Left colon (tissue), 2 donors: Measurements from ENCODE around the gene PFKFB3. TPM values are rescaled to one million over a fixed set of nuclear protein-coding genes. Genes with fewer than 3 reads are reported as not detected.
"Not testable (repeated sequence)": the region's sequence is repeated elsewhere in the genome, so short reads cannot be mapped to it uniquely, and the experiment has no call there.

ENCODE experiments used
- ATAC-seq: fragments of 200-7000 bp; cut with Tn5 transposase; one replicate; pipeline ENCODE4 v1.9.1; 2020; ENCODE audit warnings: mild to moderate bottlenecking, moderate library complexity
- DNase-seq, 2 donors: peaks; one replicate each; pipeline ENCODE4 v3.0.0-alpha.2; 2020
- intact Hi-C, 2 donors: fragments of 100-400 bp; cut with DNase I in 1 of 2; cut with micrococcal nuclease in 1 of 2; formaldehyde crosslinking; loops; one replicate each; pipeline versions ENCODE4 v1.11.2 to v1.14.0; 2022; cut with DNase I, micrococcal nuclease
- total RNA-seq, 2 donors: library from RNA; stranded (reverse); fragmentation: NEBNext Ultra II Directional; extraction: Animal tissue kit (Norgen Biotek cat#: 25700); gene quantifications; one replicate each; pipeline ENCODE4 v1.2.1, GENCODE V29; 2021
- donor health status: DM: no; HTN: no; CAD: no.
- donor health status: DM: yes; HTN: yes; CAD: no.

Gene PFKFB3
- total RNA-seq, 2 donors from 2014 or later = 19.1 to 20.2 TPM

- no peak for ATAC-seq
- intact Hi-C loops = no loop called here
These were observed 25.9 kb downstream of the PFKFB3 start for GRCh38 chr10:6228647-6229046.

DNA sequence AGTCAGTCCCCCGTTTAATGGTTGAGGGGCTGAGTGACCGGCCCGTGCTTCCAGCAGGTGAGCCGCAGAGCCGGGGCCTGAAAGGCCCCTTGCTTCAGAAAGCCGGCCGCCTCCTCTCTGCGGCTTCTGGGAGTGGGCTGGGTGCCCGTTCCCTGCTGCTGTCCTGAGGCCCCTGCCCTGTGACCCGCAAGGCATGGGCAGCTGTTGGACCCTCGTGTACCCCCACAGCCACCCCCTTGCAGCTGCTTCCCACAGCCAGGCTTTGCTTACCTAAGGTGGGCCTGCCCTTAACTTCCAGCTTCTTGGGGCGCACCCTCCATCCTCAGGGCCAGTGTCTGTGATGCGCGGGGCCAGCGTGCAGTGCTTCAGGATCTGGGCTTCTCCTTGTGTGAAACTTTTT is 26.6 kb downstream of the PFKFB3 start:
- ATAC-seq (no peak), DNase-seq (no peak)
- intact Hi-C loops = no loop called here

More at GRCh38 chr10:6228647-6229046, 25.9 kb downstream of the PFKFB3 start:
- DNase-seq = no peak

DNA sequence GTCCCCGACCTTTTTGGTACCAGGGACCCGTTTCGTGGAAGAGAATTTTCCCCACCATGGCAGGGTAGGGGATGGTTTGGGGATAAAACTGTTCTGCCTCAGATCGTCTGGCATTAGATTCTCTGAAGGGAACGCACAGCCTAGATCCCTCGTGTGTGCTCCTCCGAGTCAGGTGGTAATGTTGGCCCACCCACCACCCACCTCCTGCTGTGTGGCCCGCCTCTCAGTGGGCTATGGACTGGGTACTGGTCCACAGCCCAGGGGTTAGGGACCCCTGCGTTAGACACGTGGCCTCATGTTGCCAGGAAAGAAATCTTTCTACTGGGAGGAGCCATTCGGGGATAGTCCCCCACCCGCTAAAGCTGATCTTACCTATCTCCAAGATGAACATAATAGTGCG is 27.0 kb downstream of the PFKFB3 start:
- DNase-seq (no peak), ATAC-seq (no peak)
- intact Hi-C loops = no loop called here

DNA sequence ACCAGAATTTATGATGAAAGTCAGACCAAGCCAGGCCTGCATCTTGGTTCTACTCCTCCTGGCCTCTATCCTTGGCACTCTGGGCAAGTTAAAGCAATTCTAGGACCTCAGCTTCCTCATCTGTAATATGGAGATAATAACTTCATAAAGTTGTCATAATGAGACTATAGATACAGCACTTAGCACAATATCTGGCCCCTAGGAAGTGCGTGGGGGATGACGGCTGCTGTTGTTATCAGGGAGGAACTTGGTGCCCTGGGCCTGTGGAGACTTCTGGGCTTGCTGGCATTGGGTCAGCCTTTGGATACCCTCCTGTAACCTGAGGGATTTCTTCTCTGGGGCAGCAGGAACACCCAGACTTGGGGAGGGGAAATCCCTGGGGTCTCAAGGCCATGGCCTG is 27.6 kb downstream of the PFKFB3 start:
- no peak for ATAC-seq
- intact Hi-C loops = no loop called here

DNA sequence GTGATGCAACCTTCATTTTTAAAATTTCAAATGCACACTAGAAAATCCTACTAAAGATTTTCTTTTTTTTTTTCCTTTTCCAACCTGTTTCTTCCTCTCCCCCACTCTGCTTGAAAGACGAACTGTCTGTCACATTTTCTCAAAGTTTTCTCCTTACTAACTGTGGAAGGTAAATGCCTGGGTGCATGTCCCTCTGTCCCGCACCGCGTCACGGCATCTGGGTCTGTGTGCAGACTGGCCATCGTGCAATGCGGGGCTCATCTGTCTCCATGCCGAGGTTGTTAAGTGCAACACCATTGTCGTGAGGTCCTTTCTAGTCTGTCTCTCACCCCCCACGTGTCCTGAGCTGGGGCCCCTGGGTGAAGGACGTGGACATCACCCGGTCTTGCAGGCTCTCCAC is 28.4 kb downstream of the PFKFB3 start:
- intact Hi-C loops = no loop called here
- no peak for DNase-seq
- no peak for ATAC-seq

More for the DNA sequence above, 27.6 kb downstream of the PFKFB3 start:
- no peak for DNase-seq

GRCh38 chr10:6231730-6232129 is 29.0 kb downstream of the PFKFB3 start:
- no peak for ATAC-seq
- no peak for DNase-seq
- intact Hi-C loops = no loop called here

DNA sequence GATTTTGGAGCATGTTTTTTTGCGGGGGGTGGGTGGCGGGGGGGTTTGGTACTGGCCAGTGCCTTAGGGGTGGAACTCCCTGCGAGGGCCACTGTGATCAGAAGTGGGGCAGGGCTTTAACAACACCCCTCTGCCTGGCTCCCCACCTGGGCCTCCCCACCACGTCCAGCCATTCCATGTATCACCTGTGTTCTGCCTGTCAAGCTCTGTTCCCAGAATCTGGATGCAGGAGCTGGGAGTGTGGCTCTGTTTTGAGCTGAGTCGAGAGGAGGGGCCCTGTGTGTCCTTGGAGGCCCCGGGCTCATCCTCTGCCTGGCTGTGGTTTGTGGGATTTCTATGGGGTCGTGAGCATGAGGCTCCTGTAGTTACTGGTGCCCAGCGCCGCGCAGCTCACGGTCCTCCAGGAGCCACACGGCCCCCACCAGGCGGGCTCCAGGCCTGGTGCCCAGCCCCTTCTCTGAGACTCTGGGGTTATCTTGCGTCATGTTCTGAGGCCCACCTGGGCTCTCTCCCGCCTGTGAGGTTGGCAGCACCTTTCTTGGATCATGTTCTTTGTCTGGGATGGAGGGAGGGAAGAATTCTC is 29.6 kb downstream of the PFKFB3 start:
- ATAC-seq = no peak
- no peak for DNase-seq
- intact Hi-C loops = no loop called here

DNA sequence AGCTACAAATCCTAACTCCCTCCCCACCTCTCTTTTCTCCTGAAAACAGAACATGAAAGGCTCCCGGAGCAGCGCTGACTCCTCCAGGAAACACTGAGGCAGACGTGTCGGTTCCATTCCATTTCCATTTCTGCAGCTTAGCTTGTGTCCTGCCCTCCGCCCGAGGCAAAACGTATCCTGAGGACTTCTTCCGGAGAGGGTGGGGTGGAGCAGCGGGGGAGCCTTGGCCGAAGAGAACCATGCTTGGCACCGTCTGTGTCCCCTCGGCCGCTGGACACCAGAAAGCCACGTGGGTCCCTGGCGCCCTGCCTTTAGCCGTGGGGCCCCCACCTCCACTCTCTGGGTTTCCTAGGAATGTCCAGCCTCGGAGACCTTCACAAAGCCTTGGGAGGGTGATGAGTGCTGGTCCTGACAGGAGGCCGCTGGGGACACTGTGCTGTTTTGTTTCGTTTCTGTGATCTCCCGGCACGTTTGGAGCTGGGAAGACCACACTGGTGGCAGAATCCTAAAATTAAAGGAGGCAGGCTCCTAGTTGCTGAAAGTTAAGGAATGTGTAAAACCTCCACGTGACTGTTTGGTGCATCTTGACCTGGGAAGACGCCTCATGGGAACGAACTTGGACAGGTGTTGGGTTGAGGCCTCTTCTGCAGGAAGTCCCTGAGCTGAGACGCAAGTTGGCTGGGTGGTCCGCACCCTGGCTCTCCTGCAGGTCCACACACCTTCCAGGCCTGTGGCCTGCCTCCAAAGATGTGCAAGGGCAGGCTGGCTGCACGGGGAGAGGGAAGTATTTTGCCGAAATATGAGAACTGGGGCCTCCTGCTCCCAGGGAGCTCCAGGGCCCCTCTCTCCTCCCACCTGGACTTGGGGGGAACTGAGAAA is 30.4 kb downstream of the PFKFB3 start:
- ATAC-seq (no peak), DNase-seq (no peak)
- intact Hi-C loops = no loop called here

GRCh38 chr10:6233725-6234277 is 31.1 kb downstream of the PFKFB3 start:
- ATAC-seq = no peak
- intact Hi-C loops = no loop called here
- DNase-seq = no peak

DNA sequence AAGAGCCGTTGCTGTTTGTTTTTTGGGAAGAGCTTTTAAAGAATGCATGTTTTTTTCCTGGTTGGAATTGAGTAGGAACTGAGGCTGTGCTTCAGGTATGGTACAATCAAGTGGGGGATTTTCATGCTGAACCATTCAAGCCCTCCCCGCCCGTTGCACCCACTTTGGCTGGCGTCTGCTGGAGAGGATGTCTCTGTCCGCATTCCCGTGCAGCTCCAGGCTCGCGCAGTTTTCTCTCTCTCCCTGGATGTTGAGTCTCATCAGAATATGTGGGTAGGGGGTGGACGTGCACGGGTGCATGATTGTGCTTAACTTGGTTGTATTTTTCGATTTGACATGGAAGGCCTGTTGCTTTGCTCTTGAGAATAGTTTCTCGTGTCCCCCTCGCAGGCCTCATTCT is 31.6 kb downstream of the PFKFB3 start:
- intact Hi-C loops = no loop called here
- DNase-seq (no peak), ATAC-seq (no peak)

GRCh38 chr10:6236349-6237198 is 33.8 kb downstream of the PFKFB3 start:
- no peak for DNase-seq
- ATAC-seq = no peak
- intact Hi-C loops = no loop called here

DNA sequence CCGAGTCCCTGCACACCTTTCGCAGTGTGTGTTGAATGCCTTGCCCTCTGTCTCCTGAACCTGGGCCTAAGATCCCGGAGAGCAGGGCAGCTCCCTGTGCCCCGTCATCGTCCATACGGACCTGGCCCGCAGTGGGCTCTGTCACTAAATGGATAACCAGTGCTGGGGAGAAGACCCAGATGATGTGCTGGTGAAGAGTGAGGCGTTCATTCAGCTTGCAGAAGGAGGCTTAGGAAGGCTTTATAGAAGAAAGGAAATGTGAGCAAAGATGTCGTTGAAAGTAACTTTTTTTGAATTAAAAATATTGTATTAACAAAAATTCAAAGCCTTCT is 34.4 kb downstream of the PFKFB3 start:
- intact Hi-C loops = no loop called here
- DNase-seq (no peak), ATAC-seq (no peak)

DNA sequence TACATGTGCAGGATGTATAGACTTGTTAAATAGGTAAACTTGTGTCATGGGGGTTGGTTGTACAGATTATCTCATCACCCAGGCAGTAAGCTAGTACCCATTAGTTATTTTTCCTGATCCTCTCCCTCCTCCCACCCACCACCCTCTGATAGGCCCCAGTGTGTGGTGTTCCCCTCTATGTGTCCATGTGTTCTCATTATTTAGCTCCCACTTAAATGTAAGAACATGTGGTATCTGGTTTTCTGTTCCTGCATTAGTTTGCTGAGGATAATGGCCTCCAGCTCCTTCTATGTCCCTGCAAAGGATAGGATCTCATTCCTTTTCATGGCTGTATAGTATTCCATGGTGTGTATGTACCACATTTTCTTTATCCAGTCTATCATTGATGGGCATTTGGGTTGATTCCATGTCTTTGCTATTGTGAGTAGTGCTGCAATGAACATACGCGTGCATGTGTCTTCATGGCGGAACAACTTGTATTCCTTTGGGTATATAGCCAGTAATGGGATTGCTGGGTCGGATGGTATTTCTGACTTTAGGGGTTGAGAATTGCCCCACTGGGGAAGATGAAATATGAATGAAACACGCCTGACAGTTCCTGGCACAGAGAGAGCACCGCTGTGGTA is 36.0 kb downstream of the PFKFB3 start:
- ATAC-seq, DNase-seq, intact Hi-C loops: not testable (repeated sequence)

DNA sequence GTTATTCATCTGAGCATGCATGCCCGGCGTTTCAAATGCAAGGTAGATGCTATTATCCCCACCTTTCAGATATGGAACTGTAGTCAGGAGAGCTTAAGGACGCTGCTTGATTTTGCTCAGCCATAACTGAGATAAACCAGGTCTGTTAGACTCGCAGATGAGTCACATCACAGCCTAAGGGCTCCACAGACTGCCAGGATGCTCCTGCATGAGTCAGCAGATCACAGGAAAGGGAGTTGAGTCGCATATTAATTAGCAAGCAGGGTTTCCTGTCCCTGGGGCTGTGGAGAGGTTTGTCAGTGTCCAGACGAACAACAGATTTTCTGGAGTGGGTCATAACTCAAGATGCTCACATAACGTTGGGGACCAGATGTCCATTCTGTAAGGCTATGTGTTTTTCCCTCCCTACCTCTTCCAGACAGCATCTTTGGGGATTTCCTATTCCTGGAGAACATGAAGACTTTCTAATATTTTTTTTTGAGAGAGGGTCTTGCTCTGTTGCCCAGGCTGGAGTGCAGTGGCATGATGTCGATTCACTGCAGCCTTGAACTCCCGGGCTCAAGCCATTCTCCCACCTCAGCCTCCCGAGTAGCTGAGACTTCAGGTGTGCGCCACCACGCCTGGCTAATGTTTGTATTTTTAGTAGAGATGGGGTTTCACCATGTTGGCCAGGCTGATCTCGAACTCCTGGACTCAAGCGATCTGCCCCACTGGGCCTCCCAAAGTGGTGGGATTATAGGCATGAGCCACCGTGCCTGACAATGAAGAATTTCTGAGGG is 36.7 kb downstream of the PFKFB3 start:
- intact Hi-C loops = no loop called here
- DNase-seq (peak in 1 of 2 donors; percentile 51), ATAC-seq (peak; percentile 23)

DNA sequence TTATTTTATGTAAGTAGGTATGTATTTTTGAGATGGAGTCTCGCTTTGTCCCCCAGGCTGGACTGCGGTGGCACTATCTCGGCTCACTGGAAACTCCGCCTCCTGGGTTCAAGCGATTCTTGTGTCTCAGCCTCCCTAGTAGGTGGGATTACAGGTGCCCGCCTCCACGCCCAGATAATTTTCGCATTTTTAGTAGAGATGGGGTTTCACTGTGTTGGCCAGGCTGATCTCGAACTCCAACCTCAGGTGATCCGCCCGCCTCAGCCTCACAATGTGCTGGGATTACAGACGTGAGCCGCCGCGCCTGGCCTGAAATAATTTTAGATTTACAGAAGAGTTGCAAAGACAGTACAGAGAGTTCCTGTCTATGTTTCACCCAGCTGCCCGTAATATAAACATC is 37.5 kb downstream of the PFKFB3 start:
- DNase-seq (no peak), ATAC-seq (no peak)
- intact Hi-C loops = no loop called here

DNA sequence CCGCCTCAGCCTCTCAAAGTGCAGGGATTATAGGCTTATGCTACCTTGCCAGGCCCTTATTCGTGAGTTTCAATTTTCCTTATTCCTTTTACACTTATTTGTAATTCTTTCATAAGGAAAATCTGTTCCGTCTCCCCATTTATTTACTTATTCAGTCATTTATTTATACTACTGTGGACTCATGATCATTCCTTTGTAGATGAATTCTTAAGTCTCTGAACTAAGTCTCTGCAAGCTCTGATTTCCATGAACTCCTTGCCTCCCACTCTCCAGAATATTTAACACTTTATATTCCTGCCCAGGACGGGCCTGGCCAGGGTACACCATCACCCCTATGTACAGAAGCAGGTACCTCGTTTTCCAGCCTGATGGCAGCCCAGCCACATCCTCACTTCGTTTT is 39.4 kb downstream of the PFKFB3 start:
- intact Hi-C loops = no loop called here

DNA sequence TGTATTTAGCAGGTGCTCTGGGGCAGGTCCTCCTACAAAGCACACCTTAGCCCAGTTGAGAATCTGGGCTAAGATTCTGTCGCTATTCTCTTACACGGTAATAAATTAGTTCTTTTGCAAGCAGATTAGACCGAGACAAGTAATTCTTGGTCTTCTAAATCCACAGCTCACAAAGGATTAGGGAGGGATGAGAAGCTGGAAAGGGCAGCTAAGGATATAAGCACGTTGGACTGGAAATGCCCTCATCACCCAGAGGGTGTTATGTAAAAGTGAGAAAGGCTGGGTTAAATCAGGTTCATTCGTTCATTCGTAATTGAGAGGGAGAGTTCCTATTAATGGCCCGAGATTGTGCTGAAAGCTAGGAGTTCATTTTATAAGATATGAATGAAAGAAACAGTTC is 41.8 kb downstream of the PFKFB3 start:
- ATAC-seq (no peak), DNase-seq (no peak)
- intact Hi-C loops = no loop called here

More for the DNA sequence above, 39.4 kb downstream of the PFKFB3 start:
- ATAC-seq (no peak), DNase-seq (no peak)

DNA sequence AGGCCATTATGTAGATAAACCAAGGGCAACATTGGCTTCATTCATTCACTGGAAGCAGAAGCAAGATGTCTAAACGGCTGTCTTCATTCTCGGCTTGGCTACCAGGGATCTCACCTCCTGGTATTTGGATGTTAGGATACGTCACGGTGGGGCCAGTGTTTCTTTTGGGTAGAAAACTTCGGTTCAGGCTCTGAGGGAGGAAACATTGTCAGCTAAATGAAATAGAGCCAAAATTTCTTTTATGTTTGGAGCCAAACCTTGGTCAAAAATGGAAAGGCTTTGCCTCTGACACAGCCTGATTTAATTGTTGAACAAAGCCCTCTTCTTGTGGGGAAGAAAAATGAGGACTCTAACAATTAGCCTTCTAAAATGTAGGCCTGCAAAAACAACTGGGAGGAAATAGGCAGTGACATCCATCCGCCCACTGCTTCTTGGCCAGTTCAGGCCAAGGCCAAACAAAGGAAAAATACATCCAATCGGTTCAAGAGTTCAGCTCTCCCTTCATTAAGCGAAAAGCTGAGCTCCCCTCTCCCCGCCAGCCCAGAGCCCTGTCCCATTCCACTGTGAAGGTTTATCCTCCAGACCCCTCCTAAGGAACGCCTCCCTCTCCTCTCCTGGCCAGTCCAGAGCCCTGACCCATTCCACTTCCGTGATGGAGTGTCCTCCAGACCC is 44.4 kb downstream of the PFKFB3 start:
- DNase-seq = no peak
- intact Hi-C loops = no loop called here
- ATAC-seq = no peak
